Keratinocyte (primary cell): ENCODE results near the gene SHISA5. TPM values are rescaled to one million over a fixed set of nuclear protein-coding genes. Genes with fewer than 3 reads are reported as not detected.

ENCODE experiments used
- DNase-seq: peaks from one replicate; pipeline ENCODE4 v3.0.0-alpha.2; 2011; ENCODE audit warnings: low read depth, missing footprints, low spot score
- FAIRE-seq: peaks from 2 replicates; lab custom pipeline; 2011; peaks lifted over from hg19 to GRCh38; lab: Jason Lieb, UNC
- H2AFZ ChIP-seq: 2 replicates; pipeline ENCODE4 v1.6.0; 2012; ENCODE audit warnings: low read length, control low read depth, inconsistent platforms; ENCODE audit not compliant: control insufficient read depth
- H3K27ac ChIP-seq: 2 replicates; pipeline ENCODE4 v1.5.1; 2011; ENCODE audit warnings: low read length; ENCODE audit not compliant: control insufficient read depth, insufficient read depth
- H3K27me3 ChIP-seq: 3 replicates; pipeline ENCODE4 v1.6.0; 2011; ENCODE audit warnings: low read length; ENCODE audit not compliant: control insufficient read depth, insufficient read depth; ENCODE audit errors: extremely low read depth
- H3K36me3 ChIP-seq, 2 experiments: 2 replicates in 1 of 2; 3 replicates in 1 of 2; pipeline ENCODE4 v1.5.1; 2011; ENCODE audit warnings: low read length in 2 of 2, mild to moderate bottlenecking in 1 of 2; ENCODE audit not compliant: control insufficient read depth in 2 of 2, insufficient read depth in 2 of 2; ENCODE audit errors: extremely low read depth in 1 of 2
- H3K4me1 ChIP-seq: 3 replicates; pipeline ENCODE4 v1.5.1; 2011; ENCODE audit warnings: low read length; ENCODE audit not compliant: control insufficient read depth, insufficient read depth; ENCODE audit errors: extremely low read depth
- H3K4me2 ChIP-seq: 3 replicates; pipeline ENCODE4 v1.6.0; 2011; ENCODE audit warnings: low read depth, low read length; ENCODE audit not compliant: control insufficient read depth, insufficient read depth; ENCODE audit errors: extremely low read depth
- H3K4me3 ChIP-seq, 3 experiments: fragments of 200-600 bp in 1 of 3; sonication (generic) in 1 of 3; 2 replicates in 2 of 3; 3 replicates in 1 of 3; pipeline ENCODE4 v1.5.1; 2011 to 2016; ENCODE audit warnings: low read length in 3 of 3, mild to moderate bottlenecking in 3 of 3, control low read depth in 2 of 3, inconsistent platforms in 1 of 3, low read depth in 1 of 3, mixed read lengths in 1 of 3, mixed run types in 1 of 3, moderate library complexity in 1 of 3; ENCODE audit not compliant: control insufficient read depth in 2 of 3, insufficient read depth in 2 of 3; ENCODE audit errors: extremely low read depth in 1 of 3
- H3K79me2 ChIP-seq: 2 replicates; pipeline ENCODE4 v1.6.0; 2012; ENCODE audit warnings: low read length; ENCODE audit not compliant: control insufficient read depth, insufficient read depth
- H3K9ac ChIP-seq: 3 replicates; pipeline ENCODE4 v1.6.0; 2011; ENCODE audit warnings: low read length; ENCODE audit not compliant: control insufficient read depth, insufficient read depth; ENCODE audit errors: extremely low read depth
- H3K9me1 ChIP-seq: 3 replicates; pipeline ENCODE4 v1.6.0; 2011; ENCODE audit warnings: low read length; ENCODE audit not compliant: control insufficient read depth, insufficient read depth; ENCODE audit errors: extremely low read depth
- H3K9me3 ChIP-seq: 2 replicates; pipeline ENCODE4 v1.5.1; 2012; ENCODE audit warnings: low read depth, low read length; ENCODE audit not compliant: control insufficient read depth
- H4K20me1 ChIP-seq: 3 replicates; pipeline ENCODE4 v1.6.0; 2011; ENCODE audit warnings: low read length; ENCODE audit not compliant: control insufficient read depth, insufficient read depth; ENCODE audit errors: extremely low read depth
- CTCF ChIP-seq, 3 experiments: IDR thresholded peaks in 1 of 3; conservative IDR thresholded peaks in 1 of 3; optimal IDR thresholded peaks in 1 of 3; 2 replicates in 2 of 3; 3 replicates in 1 of 3; pipeline versions ENCODE3 to v1.5.1; 2011; ENCODE audit warnings: low read length in 3 of 3, mild to moderate bottlenecking in 3 of 3, moderate library complexity in 2 of 3, control low read depth in 1 of 3, inconsistent platforms in 1 of 3; ENCODE audit not compliant: insufficient read depth in 2 of 3; ENCODE audit errors: extremely low read depth in 1 of 3
- EZH2 ChIP-seq: IDR thresholded peaks from one replicate; pipeline ENCODE4 v1.6.1; 2012; ENCODE audit warnings: inconsistent platforms, mild to moderate bottlenecking, low read length, moderate library complexity
- dilution Hi-C: fragments of 300-500 bp; cut with MboI; formaldehyde crosslinking; loops from one replicate; pipeline ENCODE4 v1.7.0; 2020; ENCODE audit warnings: low sequenced_read_pairs; ENCODE audit not compliant: extremely low pct_ligation_motif_present
- polyA plus RNA-seq, 5 experiments: library from polyadenylated mRNA; depleted of rRNA in 3 of 5; stranded (reverse) in 3 of 5; stranded (forward) in 1 of 5; unstranded in 1 of 5; fragments of >200 nt; gene quantifications; 1 replicate in 1 of 5; 2 replicates in 3 of 5; 3 replicates in 1 of 5; pipeline versions ENCODE4 v1.2.1 to v1.2.3, GENCODE V29; 2011 to 2012; ENCODE audit warnings: missing spikeins in 2 of 5, low read depth in 1 of 5, low replicate concordance in 1 of 5

Gene SHISA5
- polyA plus RNA-seq, 1 donor (not counting 4 experiments of a cell fraction or from before 2014, with no cell fraction given), result 94.4 TPM

GRCh38 chr3:48423241-48423882, 80.6 kb downstream of the SHISA5 start:
- Histone ChIP-seq H3K9me1 (no peaks in the 10 kb centered on the region), H3K4me3 (no peak overlapping the region), H2AFZ (no peak overlapping the region), H3K27ac (no peak overlapping the region), H3K36me3 (peaks cover 36 to 45% of the 10 kb centered on the region in 2 experiments), H4K20me1 (peaks cover 24% of the 10 kb centered on the region), H3K4me1 (peaks cover 44% of the 10 kb centered on the region), H3K9me3 (no peaks in the 10 kb centered on the region), H3K79me2 (peaks cover 80% of the 10 kb centered on the region), H3K9ac (no peak overlapping the region), H3K4me2 (no peak overlapping the region), H3K27me3 (no peaks in the 10 kb centered on the region)
- DNase-seq (no peak), FAIRE-seq (no peak)
- dilution Hi-C loops, result no loop called here
- no peak for TF ChIP-seq EZH2
- no peak for TF ChIP-seq CTCF (optimal IDR thresholded peaks at IDR 0.05 in 1 of 3, IDR thresholded peaks at IDR 0.05 in 1 of 3, conservative IDR thresholded peaks at IDR 0.05 in 1 of 3; ENCODE audit: extremely low read depth in 1 of 3, insufficient read depth in 2 of 3, low read length in 3 of 3)

GRCh38 chr3:48422681-48423080, 81.3 kb downstream of the SHISA5 start:
- Histone ChIP-seq H3K36me3 (peaks cover 37 to 47% of the 10 kb centered on the region in 2 experiments), H2AFZ (no peak overlapping the region), H3K4me1 (peaks cover 37% of the 10 kb centered on the region), H3K79me2 (peaks cover 73% of the 10 kb centered on the region), H3K9me1 (no peaks in the 10 kb centered on the region), H3K9ac (no peak overlapping the region), H3K27me3 (no peaks in the 10 kb centered on the region), H3K27ac (no peak overlapping the region), H3K4me3 (no peak overlapping the region), H3K4me2 (no peak overlapping the region), H3K9me3 (no peaks in the 10 kb centered on the region), H4K20me1 (peaks cover 24% of the 10 kb centered on the region)
- no peak for DNase-seq
- TF ChIP-seq EZH2 (no peak), CTCF (optimal IDR thresholded peaks at IDR 0.05 in 1 of 3, IDR thresholded peaks at IDR 0.05 in 1 of 3, conservative IDR thresholded peaks at IDR 0.05 in 1 of 3; ENCODE audit: extremely low read depth in 1 of 3, insufficient read depth in 2 of 3, low read length in 3 of 3) (no peak)
- FAIRE-seq, result no peak
- dilution Hi-C loops, result no loop called here
